DOHH2 (cell line): ENCODE data around the gene FBXL20.

Experiments
- H3F3A ChIP-seq: fragments of 200-600 bp; sonication (generic), shearing (Covaris generic); 2 replicates; pipeline ENCODE4 v1.6.0; 2016; ENCODE audit warnings: antibody characterized with exemption, mild to moderate bottlenecking; ENCODE audit not compliant: control insufficient read depth, insufficient read depth
- H3K27ac ChIP-seq: fragments of 200-600 bp; sonication (generic); 2 replicates; pipeline ENCODE4 v1.5.1; 2014; ENCODE audit warnings: low read depth, mild to moderate bottlenecking, low read length, moderate library complexity
- H3K27me3 ChIP-seq: fragments of 200-600 bp; sonication (generic); 2 replicates; pipeline ENCODE4 v1.6.1; 2014; ENCODE audit warnings: mild to moderate bottlenecking, low read length, mixed read lengths; ENCODE audit not compliant: control insufficient read depth
- H3K36me3 ChIP-seq: fragments of 200-600 bp; sonication (generic); 2 replicates; pipeline ENCODE4 v1.6.1; 2014; ENCODE audit warnings: mild to moderate bottlenecking, low read length, moderate library complexity, mixed read lengths; ENCODE audit not compliant: control insufficient read depth
- H3K4me1 ChIP-seq: fragments of 200-600 bp; sonication (generic); 2 replicates; pipeline ENCODE4 v1.6.1; 2014; ENCODE audit warnings: mild to moderate bottlenecking, low read length, mixed read lengths; ENCODE audit not compliant: control insufficient read depth
- H3K4me2 ChIP-seq: fragments of 200-600 bp; sonication (generic); 2 replicates; pipeline ENCODE4 v1.6.0; 2014; ENCODE audit warnings: mild to moderate bottlenecking, low read length, moderate library complexity
- H3K4me3 ChIP-seq: fragments of 200-600 bp; sonication (generic); 2 replicates; pipeline ENCODE4 v1.5.1; 2014; ENCODE audit warnings: mild to moderate bottlenecking, low read length, mixed read lengths
- H3K79me2 ChIP-seq: fragments of 200-600 bp; sonication (generic); 2 replicates; pipeline ENCODE4 v1.6.1; 2014; ENCODE audit warnings: mild to moderate bottlenecking, low read length, mixed read lengths; ENCODE audit not compliant: control insufficient read depth
- H3K9me2 ChIP-seq: fragments of 200-600 bp; sonication (generic); replicated peaks from 2 replicates; pipeline ENCODE4 v1.6.1; 2014; ENCODE audit warnings: mild to moderate bottlenecking, low read length, mixed read lengths; ENCODE audit not compliant: control insufficient read depth
- H3K9me3 ChIP-seq: fragments of 200-600 bp; sonication (generic); 2 replicates; pipeline ENCODE4 v1.6.1; 2014; ENCODE audit warnings: antibody characterized with exemption, low read length, mixed read lengths; ENCODE audit not compliant: control insufficient read depth, insufficient read depth
- H4K20me1 ChIP-seq: fragments of 200-600 bp; sonication (generic); 2 replicates; pipeline ENCODE4 v1.6.0; 2014; ENCODE audit warnings: low read depth, mild to moderate bottlenecking, antibody characterized with exemption, low read length, moderate library complexity; ENCODE audit not compliant: control insufficient read depth, insufficient read depth
- EZH2phosphoT487 ChIP-seq: fragments of 200-600 bp; sonication (generic); IDR thresholded peaks from 2 replicates; pipeline ENCODE4 v1.6.1; 2017; ENCODE audit warnings: borderline replicate concordance, mild to moderate bottlenecking, antibody characterized with exemption, low read length, moderate library complexity, mixed read lengths
- TF ChIP-seq, protein P1 (sequence below): fragments of 200-600 bp; sonication (generic); IDR thresholded peaks from one replicate; pipeline ENCODE4 v1.5.1; 2014; ENCODE audit warnings: antibody characterized with exemption, mild to moderate bottlenecking, low read depth, low read length; ENCODE audit not compliant: poor library complexity, severe bottlenecking

FBXL20 gene

DNA sequence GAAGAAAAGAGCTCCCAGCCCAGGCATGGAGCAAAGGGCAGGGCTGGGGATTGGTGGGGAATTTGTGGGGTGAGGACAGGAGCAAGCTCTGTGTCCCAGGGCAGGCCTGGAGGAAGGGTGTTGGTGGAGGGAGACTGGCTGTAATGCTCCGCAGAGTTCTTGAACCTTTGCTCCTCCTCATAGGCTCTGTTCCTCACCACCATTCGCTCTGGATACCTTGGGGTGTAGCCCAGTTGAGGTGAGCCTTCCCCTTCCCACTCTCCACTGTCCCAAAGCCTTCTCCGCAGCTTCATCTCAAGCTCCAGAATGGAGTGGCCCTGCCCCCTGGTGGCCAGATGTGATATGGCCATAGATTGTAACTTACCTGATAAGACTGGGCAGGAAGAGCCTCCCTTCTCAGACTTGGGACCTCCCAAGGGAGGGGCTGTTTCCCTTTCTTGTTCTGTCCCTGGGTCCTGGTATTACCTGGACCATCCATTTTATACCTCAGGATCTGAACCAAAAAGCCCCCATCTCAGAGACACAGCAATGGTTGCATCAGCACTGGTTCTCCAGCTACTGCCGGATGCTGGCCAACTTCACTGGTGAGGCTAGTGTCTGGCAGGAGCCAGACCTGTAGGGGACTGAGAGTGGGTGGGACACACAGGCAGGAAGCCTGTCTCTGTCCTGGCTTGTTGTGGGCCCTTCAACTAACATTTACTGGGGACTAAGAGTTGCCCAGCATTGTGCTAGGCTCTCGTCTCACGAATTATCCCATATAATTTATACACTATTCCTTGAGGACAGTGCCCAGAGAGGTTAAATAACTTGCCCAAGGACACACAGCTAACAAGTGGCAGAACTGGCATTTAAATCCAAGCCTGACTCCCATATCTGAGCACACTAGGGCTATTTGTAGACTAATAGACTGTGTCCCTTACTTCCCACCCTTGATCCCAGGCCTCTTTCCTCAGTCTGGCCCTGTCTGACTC, 156.5 kb downstream of the FBXL20 start:
- H3K79me2 ChIP-seq = no peaks in the 10 kb centered on the region
- peak overlapping the region; percentile 84 for H3K4me2 ChIP-seq

DNA sequence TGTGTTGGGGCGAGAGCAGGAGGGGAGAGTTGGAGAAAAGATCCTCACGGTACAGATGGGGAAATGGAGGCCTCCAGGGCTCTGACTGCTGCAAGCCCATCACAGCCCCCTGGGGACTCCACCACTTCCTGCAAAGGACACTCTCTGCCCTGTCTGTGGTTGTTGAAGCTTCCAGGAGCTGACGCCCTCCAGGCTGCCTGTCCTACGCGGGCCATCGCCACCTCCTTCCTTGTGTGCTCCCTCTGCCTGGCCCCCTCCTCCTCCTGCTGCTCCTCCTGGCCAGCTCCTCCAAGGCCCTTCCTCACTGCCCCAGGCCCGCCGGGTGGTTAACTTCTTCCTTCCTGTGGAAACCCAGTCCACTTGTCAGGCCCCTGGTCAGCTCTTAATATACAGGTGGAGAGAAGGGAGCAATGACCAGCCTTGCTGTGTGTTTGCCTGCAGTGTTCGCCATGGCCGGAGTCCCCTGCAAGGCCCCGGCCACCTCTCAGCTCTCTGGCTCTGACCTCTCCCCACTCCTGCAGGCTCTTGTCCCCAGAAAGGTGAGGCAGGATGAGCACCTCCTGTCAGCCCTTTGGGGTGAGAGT, 157.3 kb downstream of the FBXL20 start:
- peaks cover 42% of the 10 kb centered on the region for H3K4me1 ChIP-seq
- no peak for TF ChIP-seq EZH2phosphoT487
- TF ChIP-seq, protein P1, sequence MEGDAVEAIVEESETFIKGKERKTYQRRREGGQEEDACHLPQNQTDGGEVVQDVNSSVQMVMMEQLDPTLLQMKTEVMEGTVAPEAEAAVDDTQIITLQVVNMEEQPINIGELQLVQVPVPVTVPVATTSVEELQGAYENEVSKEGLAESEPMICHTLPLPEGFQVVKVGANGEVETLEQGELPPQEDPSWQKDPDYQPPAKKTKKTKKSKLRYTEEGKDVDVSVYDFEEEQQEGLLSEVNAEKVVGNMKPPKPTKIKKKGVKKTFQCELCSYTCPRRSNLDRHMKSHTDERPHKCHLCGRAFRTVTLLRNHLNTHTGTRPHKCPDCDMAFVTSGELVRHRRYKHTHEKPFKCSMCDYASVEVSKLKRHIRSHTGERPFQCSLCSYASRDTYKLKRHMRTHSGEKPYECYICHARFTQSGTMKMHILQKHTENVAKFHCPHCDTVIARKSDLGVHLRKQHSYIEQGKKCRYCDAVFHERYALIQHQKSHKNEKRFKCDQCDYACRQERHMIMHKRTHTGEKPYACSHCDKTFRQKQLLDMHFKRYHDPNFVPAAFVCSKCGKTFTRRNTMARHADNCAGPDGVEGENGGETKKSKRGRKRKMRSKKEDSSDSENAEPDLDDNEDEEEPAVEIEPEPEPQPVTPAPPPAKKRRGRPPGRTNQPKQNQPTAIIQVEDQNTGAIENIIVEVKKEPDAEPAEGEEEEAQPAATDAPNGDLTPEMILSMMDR = no peak
- H3K36me3 ChIP-seq = no peaks in the 10 kb centered on the region
- H3K27ac ChIP-seq = peak overlapping the region; percentile 74
- H4K20me1 ChIP-seq = no peaks in the 10 kb centered on the region; the same call in 1 of the 2 replicates
- H3K27me3 ChIP-seq = no peaks in the 10 kb centered on the region
- no peaks in the 10 kb centered on the region for H3K9me2 ChIP-seq
- H3F3A ChIP-seq = peaks cover 14% of the 10 kb centered on the region; the same call in 1 of the 2 replicates
- no peaks in the 10 kb centered on the region for H3K9me3 ChIP-seq
- H3K4me2 ChIP-seq = peak overlapping the region; percentile 84
- H3K79me2 ChIP-seq = no peaks in the 10 kb centered on the region
- H3K4me3 ChIP-seq = peak overlapping the region; percentile 62

More for the DNA sequence above, 156.5 kb downstream of the FBXL20 start:
- peaks cover 34% of the 10 kb centered on the region for H3K4me1 ChIP-seq
- no peaks in the 10 kb centered on the region for H3K9me3 ChIP-seq
- no peaks in the 10 kb centered on the region for H3K36me3 ChIP-seq
- H3K4me3 ChIP-seq = peak overlapping the region; percentile 62
- H3F3A ChIP-seq = 0 out of 2 replicates have a peak, but pooled peaks cover 11% of the 10 kb centered on the region
- no peaks in the 10 kb centered on the region for H3K9me2 ChIP-seq
- H4K20me1 ChIP-seq = no peaks in the 10 kb centered on the region
- no peak for TF ChIP-seq EZH2phosphoT487
- TF ChIP-seq, protein P1 = peak; percentile 90
- H3K27ac ChIP-seq = peak overlapping the region; percentile 74
- no peaks in the 10 kb centered on the region for H3K27me3 ChIP-seq

DNA sequence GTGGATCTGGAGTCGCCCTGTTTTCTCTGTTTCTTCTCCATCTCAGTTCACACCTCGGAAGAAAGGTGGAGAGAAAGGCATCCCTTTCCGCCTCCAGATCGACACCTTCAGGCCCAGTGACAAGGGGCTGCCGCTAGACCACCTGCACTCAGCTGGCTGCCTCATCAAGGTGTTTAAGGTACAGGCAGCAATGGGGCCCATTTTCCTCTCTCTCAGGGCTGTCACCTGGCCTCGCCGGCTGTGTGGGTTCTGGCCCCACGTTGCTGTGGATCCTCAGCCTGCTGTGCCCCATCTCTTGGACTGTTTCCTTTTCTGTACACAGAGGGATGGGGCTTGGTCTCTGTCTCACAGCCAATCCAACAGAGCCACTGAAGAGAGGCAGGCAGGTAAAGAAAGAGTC, 158.3 kb downstream of the FBXL20 start:
- Histone ChIP-seq H3K4me1 (peaks cover 51% of the 10 kb centered on the region), H3K4me2 (peak overlapping the region; percentile 84), H3K9me3 (no peaks in the 10 kb centered on the region), H3K27ac (peak overlapping the region; percentile 74), H3K79me2 (no peaks in the 10 kb centered on the region), H4K20me1 (no peaks in the 10 kb centered on the region; the same call in 1 of the 2 replicates), H3K36me3 (no peaks in the 10 kb centered on the region), H3K27me3 (no peaks in the 10 kb centered on the region), H3K9me2 (no peaks in the 10 kb centered on the region), H3K4me3 (peak overlapping the region; percentile 62), H3F3A (peaks cover 15% of the 10 kb centered on the region; the same call in 1 of the 2 replicates)
- TF ChIP-seq, protein P1 = no peak
- TF ChIP-seq EZH2phosphoT487 = no peak
